ENCODE measurements around the gene ECM1. TPM values are rescaled to one million over a fixed set of nuclear protein-coding genes. Genes with fewer than 3 reads are reported as not detected.
A peak's percentile ranks its signal among the peaks of the same experiment; 100 is the strongest.

Gene ECM1
- total RNA-seq, 2 experiments from 2014 or later, result 0.74 to 0.81 TPM

GRCh38 chr1:150544204-150544603, 36.3 kb downstream of the ECM1 start:
- ChIA-PET POLR2A (interaction anchor here (0.6 to 1.3 kb wide), 3 partner anchors 67 to 175 kb away, joined by 3 read pairs; no protein-coding TSS in a partner anchor), CTCF (interaction anchor here (1.2 to 3.5 kb wide), 4 partner anchors 12 to 289 kb away, joined by 3 to 16 read pairs (median 4); no protein-coding TSS in a partner anchor)
- intact Hi-C loops (cut with micrococcal nuclease), result no loop called here
- DNase-seq (no peak), ATAC-seq (no peak)
- Mint-ChIP-seq H3K36me3 (ENCODE audit: low read depth) (no peaks in the 10 kb centered on the region), H3K27ac (no peak overlapping the region), H3K9me3 (no peaks in the 10 kb centered on the region), H3K4me1 (ENCODE audit: low read depth) (peaks cover 3% of the 10 kb centered on the region), H3K27me3 (peaks cover 14% of the 10 kb centered on the region), H3K4me3 (no peak overlapping the region)
- no peak for TF ChIP-seq CTCF (IDR thresholded peaks at IDR 0.05)

DNA sequence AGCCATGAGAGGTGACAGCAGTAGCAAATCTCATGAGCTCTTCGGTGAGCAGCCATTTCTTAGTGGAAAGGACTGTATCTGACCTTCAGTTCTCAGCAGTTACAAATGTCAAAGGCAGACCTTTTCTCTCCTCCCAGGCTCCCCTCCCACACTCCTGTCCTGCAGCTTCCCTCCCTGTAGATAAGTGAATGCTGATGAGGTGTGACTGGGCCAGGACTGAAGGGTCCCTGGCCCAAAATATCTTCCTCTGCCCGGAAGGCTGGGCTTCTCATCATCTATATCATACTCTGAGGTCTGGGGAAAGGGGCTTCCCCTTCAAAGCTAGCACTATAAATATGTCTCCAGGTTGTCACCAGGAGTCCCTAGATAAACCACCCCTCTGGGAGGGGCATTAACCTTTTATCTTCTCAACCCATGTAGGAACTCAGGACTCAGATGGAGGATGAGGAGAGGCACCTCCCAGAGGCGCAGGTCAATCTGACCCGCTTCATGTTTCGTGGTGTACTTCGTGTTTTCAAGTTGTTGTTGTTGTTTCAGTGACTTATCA, 37.6 kb downstream of the ECM1 start:
- Mint-ChIP-seq H3K4me3 (no peak overlapping the region), H3K36me3 (ENCODE audit: low read depth) (no peaks in the 10 kb centered on the region), H3K27me3 (peaks cover 23% of the 10 kb centered on the region), H3K9me3 (no peaks in the 10 kb centered on the region), H3K4me1 (ENCODE audit: low read depth) (peaks cover 10% of the 10 kb centered on the region), H3K27ac (no peak overlapping the region)
- ChIA-PET POLR2A (interaction anchor here (1.3 kb wide), 1 partner anchor 84 kb away, joined by 3 read pairs; no protein-coding TSS in a partner anchor), CTCF (interaction anchor here (0.7 to 4.2 kb wide), 5 partner anchors 13 to 451 kb away, joined by 3 to 21 read pairs (median 3); no protein-coding TSS in a partner anchor)
- intact Hi-C loops (cut with micrococcal nuclease), result no loop called here
- DNase-seq (no peak), ATAC-seq (no peak)
- no peak for TF ChIP-seq CTCF (IDR thresholded peaks at IDR 0.05)

DNA sequence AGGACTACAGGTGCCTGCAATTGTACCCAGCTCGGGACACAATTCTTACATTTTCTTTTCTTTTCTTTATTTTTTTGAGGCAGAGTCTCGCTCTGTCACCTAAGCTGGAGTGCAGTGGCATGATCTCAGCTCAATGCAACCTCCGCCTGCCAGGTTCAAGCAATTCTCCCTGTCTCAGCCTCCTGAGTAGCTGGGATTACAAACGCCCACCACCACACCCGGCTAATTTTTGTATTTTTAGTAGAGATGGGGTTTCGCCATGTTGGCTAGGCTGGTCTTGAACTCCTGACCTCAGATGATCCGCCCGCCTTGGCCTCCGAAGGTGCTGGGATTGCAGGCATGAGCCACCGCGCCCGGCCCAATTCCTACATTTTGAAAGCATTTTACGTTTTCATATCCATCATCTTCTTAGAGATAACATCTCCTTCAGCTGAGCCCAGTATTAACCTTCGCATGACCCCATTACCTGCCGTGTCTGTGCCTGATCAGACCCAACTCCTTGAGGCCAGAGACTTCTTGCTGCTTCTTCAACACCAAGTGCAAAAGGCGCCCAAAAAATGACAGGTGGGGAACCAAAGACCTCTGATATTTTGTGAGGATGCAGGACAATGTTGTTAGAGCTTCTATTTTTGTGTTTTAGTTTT, 38.5 kb downstream of the ECM1 start:
- H3K9me3 Mint-ChIP-seq, result no peaks in the 10 kb centered on the region
- no peak overlapping the region for H3K4me3 Mint-ChIP-seq
- DNase-seq, result no peak
- peaks cover 16% of the 10 kb centered on the region for H3K4me1 Mint-ChIP-seq (ENCODE audit: low read depth)
- ChIA-PET POLR2A (interaction anchor here (0.8 to 1.3 kb wide), 2 partner anchors 51 to 83 kb away, joined by 3 read pairs; no protein-coding TSS in a partner anchor), CTCF (interaction anchor here (0.7 to 4.2 kb wide), 3 partner anchors 14 to 111 kb away, joined by 3 to 21 read pairs (median 6); no protein-coding TSS in a partner anchor)
- ATAC-seq, result no peak
- TF ChIP-seq CTCF (IDR thresholded peaks at IDR 0.05), result no peak
- H3K36me3 Mint-ChIP-seq (ENCODE audit: low read depth), result no peaks in the 10 kb centered on the region
- peaks cover 26% of the 10 kb centered on the region for H3K27me3 Mint-ChIP-seq
- intact Hi-C loops (cut with micrococcal nuclease), result no loop called here
- H3K27ac Mint-ChIP-seq, result no peak overlapping the region

- DNase-seq (no peak), ATAC-seq (no peak)
- TF ChIP-seq CTCF (IDR thresholded peaks at IDR 0.05), result no peak
- POLR2A ChIA-PET, result interaction anchor here (0.7 to 1.6 kb wide), 5 partner anchors 11 to 24 kb away, joined by 3 to 6 read pairs (median 4); no protein-coding TSS in a partner anchor
- Mint-ChIP-seq H3K27me3 (peaks cover 26% of the 10 kb centered on the region), H3K27ac (no peak overlapping the region), H3K4me1 (ENCODE audit: low read depth) (peaks cover 29% of the 10 kb centered on the region), H3K36me3 (ENCODE audit: low read depth) (no peaks in the 10 kb centered on the region), H3K4me3 (peak overlapping the region; percentile 71), H3K9me3 (no peaks in the 10 kb centered on the region)
- intact Hi-C loops (cut with micrococcal nuclease), result no loop called here
- CTCF ChIA-PET, result interaction anchor here (0.7 to 4.9 kb wide), 10 partner anchors 10 to 100 kb away, joined by 3 to 45 read pairs (median 3); partner anchors contain the start of gene ENSA
Observed at GRCh38 chr1:150548324-150548631, 40.4 kb downstream of the ECM1 start.
